H9 (cell line): Measurements from ENCODE around the gene RBPJL. TPM values are rescaled to one million over a fixed set of nuclear protein-coding genes. Genes with fewer than 3 reads are reported as not detected.

Experiments
- DNase-seq: peaks from one replicate; pipeline ENCODE4 v3.0.0-alpha.2; 2017
- H2AFZ ChIP-seq: one replicate; pipeline ENCODE4 v1.6.1; 2013; ENCODE audit warnings: mild to moderate bottlenecking, low read length, control low read depth, moderate library complexity
- H2AK5ac ChIP-seq: 2 replicates; pipeline ENCODE4 v1.6.1; 2013; ENCODE audit warnings: low read length, control low read depth, mixed read lengths; ENCODE audit not compliant: insufficient read length
- H2BK120ac ChIP-seq: one replicate; pipeline ENCODE4 v1.6.1; 2013; ENCODE audit warnings: low read depth, mild to moderate bottlenecking, low read length, control low read depth, inconsistent platforms; ENCODE audit not compliant: poor library complexity, severe bottlenecking
- H2BK12ac ChIP-seq: 2 replicates; pipeline ENCODE4 v1.6.1; 2013; ENCODE audit warnings: low read length, control low read depth, mixed read lengths, low read depth; ENCODE audit not compliant: insufficient read length
- H2BK15ac ChIP-seq: 2 replicates; pipeline ENCODE4 v1.6.1; 2013; ENCODE audit warnings: low read depth, low read length, control low read depth
- H2BK20ac ChIP-seq: one replicate; pipeline ENCODE4 v1.6.1; 2013; ENCODE audit warnings: low read depth, mild to moderate bottlenecking, low read length, control low read depth, inconsistent platforms; ENCODE audit not compliant: poor library complexity, severe bottlenecking
- H2BK5ac ChIP-seq: 2 replicates; pipeline ENCODE4 v1.6.1; 2013; ENCODE audit warnings: low read length, control low read depth, mixed read lengths; ENCODE audit not compliant: insufficient read length
- H3K14ac ChIP-seq: 2 replicates; pipeline ENCODE4 v1.6.1; 2013; ENCODE audit warnings: low read length, control low read depth; ENCODE audit not compliant: insufficient read depth
- H3K18ac ChIP-seq: 2 replicates; pipeline ENCODE4 v1.6.1; 2013; ENCODE audit warnings: low read depth, mild to moderate bottlenecking, mixed read lengths, low read length, control low read depth; ENCODE audit not compliant: insufficient read length
- H3K23ac ChIP-seq: 2 replicates; pipeline ENCODE4 v1.6.1; 2013; ENCODE audit warnings: low read length, control low read depth, mixed read lengths, low read depth; ENCODE audit not compliant: insufficient read length
- H3K23me2 ChIP-seq: 2 replicates; pipeline ENCODE4 v1.6.1; 2013; ENCODE audit warnings: low read depth, mild to moderate bottlenecking, mixed read lengths, low read length, control low read depth; ENCODE audit not compliant: insufficient read length, poor library complexity, severe bottlenecking
- H3K27ac ChIP-seq: 2 replicates; pipeline ENCODE4 v1.5.1; 2013; ENCODE audit warnings: low read length, control low read depth, mixed read lengths, low read depth; ENCODE audit not compliant: insufficient read length
- H3K27me3 ChIP-seq: 2 replicates; pipeline ENCODE4 v1.6.1; 2013; ENCODE audit warnings: low read length, control low read depth, inconsistent platforms; ENCODE audit not compliant: insufficient read depth
- H3K4ac ChIP-seq: 2 replicates; pipeline ENCODE4 v1.6.1; 2013; ENCODE audit warnings: low read depth, mild to moderate bottlenecking, control low read depth, inconsistent platforms, low read length, moderate library complexity
- H3K4me1 ChIP-seq: 2 replicates; pipeline ENCODE4 v1.6.1; 2013; ENCODE audit warnings: low read length, control low read depth, inconsistent platforms; ENCODE audit not compliant: insufficient read depth
- H3K4me2 ChIP-seq: 2 replicates; pipeline ENCODE4 v1.6.1; 2013; ENCODE audit warnings: low read length, control low read depth, mixed read lengths; ENCODE audit not compliant: insufficient read length, insufficient read depth
- H3K56ac ChIP-seq: 2 replicates; pipeline ENCODE4 v1.6.1; 2013; ENCODE audit warnings: low read depth, mild to moderate bottlenecking, mixed read lengths, low read length, control low read depth; ENCODE audit not compliant: insufficient read length
- H3K79me1 ChIP-seq: 2 replicates; pipeline ENCODE4 v1.6.1; 2013; ENCODE audit warnings: low read depth, mild to moderate bottlenecking, moderate library complexity, low read length, control low read depth, inconsistent platforms; ENCODE audit not compliant: insufficient read depth, poor library complexity, severe bottlenecking
- H3K79me2 ChIP-seq: 2 replicates; pipeline ENCODE4 v1.6.1; 2013; ENCODE audit warnings: low read length, control low read depth, inconsistent platforms; ENCODE audit not compliant: insufficient read depth
- H3K9ac ChIP-seq: 2 replicates; pipeline ENCODE4 v1.6.1; 2013; ENCODE audit warnings: low read length, control low read depth, mixed read lengths; ENCODE audit not compliant: insufficient read length; ENCODE audit errors: extremely low read depth
- H3K9me3 ChIP-seq: one replicate; pipeline ENCODE4 v1.6.1; 2013; ENCODE audit warnings: low read depth, low read length, inconsistent platforms; ENCODE audit not compliant: control insufficient read depth
- H3T11ph ChIP-seq: one replicate; pipeline ENCODE4 v1.6.1; 2013; ENCODE audit warnings: mild to moderate bottlenecking, low read length, control low read depth, inconsistent platforms
- H4K20me1 ChIP-seq: one replicate; pipeline ENCODE4 v1.6.1; 2013; ENCODE audit not compliant: control insufficient read depth, insufficient read length, insufficient read depth
- H4K5ac ChIP-seq: 2 replicates; pipeline ENCODE4 v1.6.1; 2013; ENCODE audit warnings: low read depth, mild to moderate bottlenecking, mixed read lengths, low read length, control low read depth; ENCODE audit not compliant: insufficient read length
- H4K8ac ChIP-seq: replicated peaks from 2 replicates; pipeline ENCODE4 v1.6.1; 2013; ENCODE audit warnings: low read length, control low read depth, mixed read lengths, low read depth; ENCODE audit not compliant: insufficient read length
- H4K91ac ChIP-seq: 2 replicates; pipeline ENCODE4 v1.6.1; 2013; ENCODE audit warnings: low read depth, mild to moderate bottlenecking, moderate library complexity, mixed read lengths, low read length, control low read depth; ENCODE audit not compliant: insufficient read length
- H3K27ac Mint-ChIP-seq, 3 experiments: 2 replicates in 2 of 3; 3 replicates in 1 of 3; pipeline ENCODE4 v1.8.0; 2020 to 2021; ENCODE audit warnings: mixed read lengths in 3 of 3, mild to moderate bottlenecking in 1 of 3, moderate library complexity in 1 of 3
- H3K27me3 Mint-ChIP-seq: 2 replicates; pipeline ENCODE4 v1.8.0; 2021; ENCODE audit warnings: low read depth, mild to moderate bottlenecking, moderate library complexity, mixed read lengths
- H3K36me3 Mint-ChIP-seq, 3 experiments: 2 replicates in 2 of 3; 3 replicates in 1 of 3; pipeline ENCODE4 v1.8.0; 2020 to 2021; ENCODE audit warnings: low read depth in 3 of 3, mixed read lengths in 3 of 3; ENCODE audit not compliant: insufficient read depth in 1 of 3
- H3K4me1 Mint-ChIP-seq, 2 experiments: 2 replicates each; pipeline ENCODE4 v1.8.0; 2020; ENCODE audit warnings: mixed read lengths in 2 of 2
- H3K4me3 Mint-ChIP-seq, 2 experiments: 2 replicates in 1 of 2; 3 replicates in 1 of 2; pipeline ENCODE4 v1.8.0; 2020 to 2021; ENCODE audit warnings: mild to moderate bottlenecking in 2 of 2, mixed read lengths in 2 of 2, moderate library complexity in 1 of 2
- H3K9me3 Mint-ChIP-seq, 2 experiments: 2 replicates in 1 of 2; 3 replicates in 1 of 2; pipeline ENCODE4 v1.8.0; 2020; ENCODE audit warnings: mild to moderate bottlenecking in 2 of 2, mixed read lengths in 2 of 2, moderate library complexity in 1 of 2
- CTCF ChIP-seq: fragments of 200-600 bp; sonication (generic); conservative IDR thresholded peaks from 3 replicates; pipeline ENCODE4 v1.8.0; 2021; ENCODE audit warnings: antibody characterized with exemption, mild to moderate bottlenecking
- WGBS: extraction: QIAGEN DNeasy Blood & Tissue Kit; methylation state at CpG from one replicate; pipeline ENCODE4 v1.1.7; 2013; ENCODE audit warnings: missing lambda C conversion rate, low lambda C conversion rate, mixed read lengths; ENCODE audit not compliant: insufficient read length; ENCODE audit errors: extremely low coverage; 5-methylcytosine and 5-hydroxymethylcytosine counted together
- total RNA-seq: library from RNA; stranded (reverse); gene quantifications from 2 replicates; pipeline ENCODE4 v1.2.1, GENCODE V29; 2021

The RBPJL gene
- total RNA-seq, 1 experiment from 2014 or later = 0.28 TPM

- Histone ChIP-seq H3K27me3 (no peaks in the 10 kb centered on the region), H3T11ph (no peak overlapping the region), H3K4ac (no peak overlapping the region; the same call in 1 of the 2 replicates), H4K5ac (no peak overlapping the region), H3K18ac (peak overlapping the region; percentile 21), H3K9ac (no peak overlapping the region), H2BK15ac (no peak overlapping the region), H3K79me1 (no peaks in the 10 kb centered on the region), H3K4me2 (peak overlapping the region; percentile 53), H4K20me1 (peaks cover 2% of the 10 kb centered on the region), H3K4me1 (peaks cover 35% of the 10 kb centered on the region), H3K79me2 (peaks cover 3% of the 10 kb centered on the region; the same call in 1 of the 2 replicates), H3K14ac (no peak overlapping the region), H2AFZ (no peak overlapping the region), H2AK5ac (no peak overlapping the region), H3K23me2 (peaks cover 3% of the 10 kb centered on the region), H3K23ac (no peak overlapping the region), H2BK20ac (no peak overlapping the region), H4K91ac (no peak overlapping the region), H2BK120ac (no peak overlapping the region), H3K9me3 (no peaks in the 10 kb centered on the region), H2BK5ac (no peak overlapping the region), H2BK12ac (no peak overlapping the region), H4K8ac (no peak overlapping the region), H3K56ac (no peak overlapping the region), H3K27ac (peak overlapping the region; percentile 11)
- Mint-ChIP-seq H3K36me3 (peaks cover 9 to 19% (median 10%) of the 10 kb centered on the region in 3 experiments; a peak in 5 of 7 replicates), H3K27me3 (no peaks in the 10 kb centered on the region; the same call in 1 of the 2 replicates), H3K27ac (peak overlapping the region; percentile 96 to 99 (median 98); a peak in 6 of 7 replicates), H3K4me3 (peak overlapping the region; percentile 65 to 76; a peak in 4 of 5 replicates), H3K4me1 (peaks cover 94 to 98% of the 10 kb centered on the region in 2 experiments), H3K9me3 (no peaks in the 10 kb centered on the region)
- no peak for DNase-seq
- no CpG with 5 or more reads among the region's 5 CpGs for WGBS
- TF ChIP-seq CTCF = no peak
Measured at GRCh38 chr20:45340236-45340847, 33.7 kb downstream of the RBPJL start.
